Measurements from ENCODE around the gene TTC39B. TPM values are rescaled to one million over a fixed set of nuclear protein-coding genes. Genes with fewer than 3 reads are reported as not detected.

Gene TTC39B
- total RNA-seq, 6 experiments from 2014 or later: 4.5 to 9.9 (median 7.6) TPM

- ATAC-seq: no peak
- no peaks in the 10 kb centered on the region for H3K27me3 ChIP-seq
- no peak for DNase-seq
- H3K9me3 ChIP-seq: no peaks in the 10 kb centered on the region
- TF ChIP-seq POLR2A (IDR thresholded peaks at IDR 0.05) (no peak), CTCF (IDR thresholded peaks at IDR 0.05) (no peak)
- peaks cover 0 to 32% (median 6%) of the 10 kb centered on the region in 4 donors for H3K36me3 ChIP-seq
- intact Hi-C loops (cut with DNase I): no loop called here
- H3K4me1 ChIP-seq: no peaks in the 10 kb centered on the region
- WGBS (ENCODE audit: insufficient coverage, low coverage, low lambda C conversion rate, missing lambda C conversion rate): no CpG with 5 or more reads among the region's 1 CpG
- H3K27ac ChIP-seq: no peak overlapping the region
- H3K4me3 ChIP-seq: no peak overlapping the region
These were observed 119.4 kb downstream of the TTC39B start for GRCh38 chr9:15187589-15187988.

- H3K4me1 ChIP-seq: no peaks in the 10 kb centered on the region
- H3K9me3 ChIP-seq: no peaks in the 10 kb centered on the region
- 78% methylated on average over 3 of the region's 3 CpGs for WGBS (ENCODE audit: insufficient coverage, low coverage, low lambda C conversion rate, missing lambda C conversion rate)
- TF ChIP-seq CTCF (IDR thresholded peaks at IDR 0.05): no peak
- TF ChIP-seq POLR2A (IDR thresholded peaks at IDR 0.05): no peak
- no peak overlapping the region for H3K4me3 ChIP-seq
- peaks cover 0 to 26% (median 0%) of the 10 kb centered on the region in 4 donors for H3K36me3 ChIP-seq
- H3K27me3 ChIP-seq: no peaks in the 10 kb centered on the region
- DNase-seq (no peak), ATAC-seq (no peak)
- intact Hi-C loops (cut with DNase I): no loop called here
- no peak overlapping the region for H3K27ac ChIP-seq
These were observed 124.3 kb downstream of the TTC39B start for GRCh38 chr9:15182730-15183129.

GRCh38 chr9:15182101-15182551 is 124.9 kb downstream of the TTC39B start:
- H3K27me3 ChIP-seq: no peaks in the 10 kb centered on the region
- no peak for TF ChIP-seq CTCF (IDR thresholded peaks at IDR 0.05)
- no peak for TF ChIP-seq POLR2A (IDR thresholded peaks at IDR 0.05)
- H3K36me3 ChIP-seq: peaks cover 0 to 20% (median 0%) of the 10 kb centered on the region in 4 donors
- H3K4me1 ChIP-seq: no peaks in the 10 kb centered on the region
- ATAC-seq: no peak
- WGBS (ENCODE audit: insufficient coverage, low coverage, low lambda C conversion rate, missing lambda C conversion rate): 88% methylated on average over 2 of the region's 2 CpGs
- no peak for DNase-seq
- H3K9me3 ChIP-seq: no peaks in the 10 kb centered on the region
- no peak overlapping the region for H3K27ac ChIP-seq
- intact Hi-C loops (cut with DNase I): no loop called here
- no peak overlapping the region for H3K4me3 ChIP-seq

GRCh38 chr9:15180124-15180523 is 126.9 kb downstream of the TTC39B start:
- WGBS (ENCODE audit: insufficient coverage, low coverage, low lambda C conversion rate, missing lambda C conversion rate): 95% methylated on average over 1 of the region's 1 CpG
- DNase-seq (no peak), ATAC-seq (no peak)
- H3K27ac ChIP-seq: no peak overlapping the region
- no peaks in the 10 kb centered on the region for H3K27me3 ChIP-seq
- H3K4me3 ChIP-seq: no peak overlapping the region
- no peak for TF ChIP-seq CTCF (IDR thresholded peaks at IDR 0.05)
- no peak for TF ChIP-seq POLR2A (IDR thresholded peaks at IDR 0.05)
- intact Hi-C loops (cut with DNase I): no loop called here
- no peaks in the 10 kb centered on the region for H3K4me1 ChIP-seq
- H3K9me3 ChIP-seq: no peaks in the 10 kb centered on the region
- peaks cover 0 to 11% (median 0%) of the 10 kb centered on the region in 4 donors for H3K36me3 ChIP-seq

- intact Hi-C loops (cut with DNase I): no loop called here
- H3K36me3 ChIP-seq: peaks cover 0 to 11% (median 0%) of the 10 kb centered on the region in 4 donors
- H3K4me1 ChIP-seq: no peaks in the 10 kb centered on the region
- WGBS (ENCODE audit: insufficient coverage, low coverage, low lambda C conversion rate, missing lambda C conversion rate): 88% methylated on average over 3 of the region's 3 CpGs
- TF ChIP-seq POLR2A (IDR thresholded peaks at IDR 0.05) (no peak), CTCF (IDR thresholded peaks at IDR 0.05) (no peak)
- no peaks in the 10 kb centered on the region for H3K9me3 ChIP-seq
- ATAC-seq (no peak), DNase-seq (no peak)
- H3K4me3 ChIP-seq: no peak overlapping the region
- H3K27ac ChIP-seq: no peak overlapping the region
- H3K27me3 ChIP-seq: no peaks in the 10 kb centered on the region
These were observed 128.4 kb downstream of the TTC39B start for GRCh38 chr9:15178631-15179030.
